ENCODE data around the gene ZCCHC14.
"Not testable (repeated sequence)": the region's sequence is repeated elsewhere in the genome, so short reads cannot be mapped to it uniquely, and the experiment has no call there.

- not testable (repeated sequence) for TF ChIP-seq CTCF (IDR thresholded peaks at IDR 0.05 in 8 of 11, conservative IDR thresholded peaks at IDR 0.05 in 3 of 11); POLR2A (IDR thresholded peaks at IDR 0.05); POLR2AphosphoS5 (IDR thresholded peaks at IDR 0.05)
Measured at GRCh38 chr16:87521764-87522163, 28.9 kb upstream of the ZCCHC14 start.

Measured in spleen (tissue), 7 donors.